GM23338 (cell line): Measurements from ENCODE around the gene NCAPD2.

Experiments used
- EZH2 ChIP-seq: fragments of 200-600 bp; sonication (generic); IDR thresholded peaks from one replicate; pipeline ENCODE4 v1.8.0; 2017; ENCODE audit warnings: antibody characterized with exemption, mild to moderate bottlenecking, low read depth; ENCODE audit not compliant: unreplicated experiment
- POLR2AphosphoS5 ChIP-seq: IDR thresholded peaks from 2 replicates; pipeline ENCODE4 v1.6.1; 2016; ENCODE audit warnings: antibody characterized with exemption, low read depth
- ZNF331 ChIP-seq: fragments of 250-450 bp; sonication (Bioruptor Pico); IDR thresholded peaks from 2 replicates; pipeline ENCODE4 v1.5.0; 2020; ENCODE audit warnings: low read depth, mild to moderate bottlenecking, moderate library complexity
- TF ChIP-seq, protein P1 (sequence below), 2 experiments: fragments of 200-600 bp in 1 of 2; sonication (generic) in 1 of 2; conservative IDR thresholded peaks; 2 replicates each; pipeline versions ENCODE4 v1.5.1 to v1.6.1; 2016 to 2017; ENCODE audit warnings: antibody characterized with exemption in 2 of 2, low read depth in 2 of 2, mild to moderate bottlenecking in 2 of 2, moderate library complexity in 1 of 2

- TF ChIP-seq, protein P1, sequence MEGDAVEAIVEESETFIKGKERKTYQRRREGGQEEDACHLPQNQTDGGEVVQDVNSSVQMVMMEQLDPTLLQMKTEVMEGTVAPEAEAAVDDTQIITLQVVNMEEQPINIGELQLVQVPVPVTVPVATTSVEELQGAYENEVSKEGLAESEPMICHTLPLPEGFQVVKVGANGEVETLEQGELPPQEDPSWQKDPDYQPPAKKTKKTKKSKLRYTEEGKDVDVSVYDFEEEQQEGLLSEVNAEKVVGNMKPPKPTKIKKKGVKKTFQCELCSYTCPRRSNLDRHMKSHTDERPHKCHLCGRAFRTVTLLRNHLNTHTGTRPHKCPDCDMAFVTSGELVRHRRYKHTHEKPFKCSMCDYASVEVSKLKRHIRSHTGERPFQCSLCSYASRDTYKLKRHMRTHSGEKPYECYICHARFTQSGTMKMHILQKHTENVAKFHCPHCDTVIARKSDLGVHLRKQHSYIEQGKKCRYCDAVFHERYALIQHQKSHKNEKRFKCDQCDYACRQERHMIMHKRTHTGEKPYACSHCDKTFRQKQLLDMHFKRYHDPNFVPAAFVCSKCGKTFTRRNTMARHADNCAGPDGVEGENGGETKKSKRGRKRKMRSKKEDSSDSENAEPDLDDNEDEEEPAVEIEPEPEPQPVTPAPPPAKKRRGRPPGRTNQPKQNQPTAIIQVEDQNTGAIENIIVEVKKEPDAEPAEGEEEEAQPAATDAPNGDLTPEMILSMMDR (conservative IDR thresholded peaks at IDR 0.05; ENCODE audit: low read depth in 2 of 2) = no peak
- TF ChIP-seq POLR2AphosphoS5 (no peak), EZH2 (no peak), ZNF331 (CRISPR knock-in tag) (no peak)
These were observed 53.7 kb downstream of the NCAPD2 start for GRCh38 chr12:6547566-6547965.
